ENCODE measurements around the gene PIGW. TPM values are rescaled to one million over a fixed set of nuclear protein-coding genes. Genes with fewer than 3 reads are reported as not detected.

The PIGW gene
- total RNA-seq, 1 experiment from 2014 or later, result 21.7 TPM

- no peak for TF ChIP-seq ZNF425 (CRISPR knock-in tag; conservative IDR thresholded peaks at IDR 0.05)
- TF ChIP-seq IRF2 (CRISPR knock-in tag; IDR thresholded peaks at IDR 0.05; ENCODE audit: borderline replicate concordance, low read depth), result no peak
- TF ChIP-seq, protein P1, sequence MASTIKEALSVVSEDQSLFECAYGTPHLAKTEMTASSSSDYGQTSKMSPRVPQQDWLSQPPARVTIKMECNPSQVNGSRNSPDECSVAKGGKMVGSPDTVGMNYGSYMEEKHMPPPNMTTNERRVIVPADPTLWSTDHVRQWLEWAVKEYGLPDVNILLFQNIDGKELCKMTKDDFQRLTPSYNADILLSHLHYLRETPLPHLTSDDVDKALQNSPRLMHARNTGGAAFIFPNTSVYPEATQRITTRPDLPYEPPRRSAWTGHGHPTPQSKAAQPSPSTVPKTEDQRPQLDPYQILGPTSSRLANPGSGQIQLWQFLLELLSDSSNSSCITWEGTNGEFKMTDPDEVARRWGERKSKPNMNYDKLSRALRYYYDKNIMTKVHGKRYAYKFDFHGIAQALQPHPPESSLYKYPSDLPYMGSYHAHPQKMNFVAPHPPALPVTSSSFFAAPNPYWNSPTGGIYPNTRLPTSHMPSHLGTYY (CRISPR knock-in tag; IDR thresholded peaks at IDR 0.05), result no peak
- peak; percentile 89 for TF ChIP-seq FOXK1 (CRISPR knock-in tag; IDR thresholded peaks at IDR 0.05)
- no peak for TF ChIP-seq ZBTB21 (CRISPR knock-in tag; IDR thresholded peaks at IDR 0.05; ENCODE audit: borderline replicate concordance)
- TF ChIP-seq ELF4 (CRISPR knock-in tag; IDR thresholded peaks at IDR 0.05; ENCODE audit: low read depth), result no peak
- TF ChIP-seq NR1H2 (CRISPR knock-in tag; IDR thresholded peaks at IDR 0.05), result no peak
- TF ChIP-seq ZSCAN18 (CRISPR knock-in tag; IDR thresholded peaks at IDR 0.05), result no peak
- TF ChIP-seq TEAD1 (CRISPR knock-in tag; IDR thresholded peaks at IDR 0.05), result 0 out of 2 replicates have a peak, but pooled peaks have one; percentile 59
- TF ChIP-seq NR3C1 (CRISPR knock-in tag; conservative IDR thresholded peaks at IDR 0.05; ENCODE audit: low read depth), result no peak
- TF ChIP-seq, protein P2, sequence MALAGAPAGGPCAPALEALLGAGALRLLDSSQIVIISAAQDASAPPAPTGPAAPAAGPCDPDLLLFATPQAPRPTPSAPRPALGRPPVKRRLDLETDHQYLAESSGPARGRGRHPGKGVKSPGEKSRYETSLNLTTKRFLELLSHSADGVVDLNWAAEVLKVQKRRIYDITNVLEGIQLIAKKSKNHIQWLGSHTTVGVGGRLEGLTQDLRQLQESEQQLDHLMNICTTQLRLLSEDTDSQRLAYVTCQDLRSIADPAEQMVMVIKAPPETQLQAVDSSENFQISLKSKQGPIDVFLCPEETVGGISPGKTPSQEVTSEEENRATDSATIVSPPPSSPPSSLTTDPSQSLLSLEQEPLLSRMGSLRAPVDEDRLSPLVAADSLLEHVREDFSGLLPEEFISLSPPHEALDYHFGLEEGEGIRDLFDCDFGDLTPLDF (CRISPR knock-in tag; IDR thresholded peaks at IDR 0.05), result no peak
- TF ChIP-seq JUN (CRISPR knock-in tag; IDR thresholded peaks at IDR 0.05), result no peak
- TF ChIP-seq ZNF671 (CRISPR knock-in tag; IDR thresholded peaks at IDR 0.05), result no peak
- no peak; the same call in 1 of the 2 replicates for TF ChIP-seq E2F5 (CRISPR knock-in tag; IDR thresholded peaks at IDR 0.05)
- TF ChIP-seq, protein P3, sequence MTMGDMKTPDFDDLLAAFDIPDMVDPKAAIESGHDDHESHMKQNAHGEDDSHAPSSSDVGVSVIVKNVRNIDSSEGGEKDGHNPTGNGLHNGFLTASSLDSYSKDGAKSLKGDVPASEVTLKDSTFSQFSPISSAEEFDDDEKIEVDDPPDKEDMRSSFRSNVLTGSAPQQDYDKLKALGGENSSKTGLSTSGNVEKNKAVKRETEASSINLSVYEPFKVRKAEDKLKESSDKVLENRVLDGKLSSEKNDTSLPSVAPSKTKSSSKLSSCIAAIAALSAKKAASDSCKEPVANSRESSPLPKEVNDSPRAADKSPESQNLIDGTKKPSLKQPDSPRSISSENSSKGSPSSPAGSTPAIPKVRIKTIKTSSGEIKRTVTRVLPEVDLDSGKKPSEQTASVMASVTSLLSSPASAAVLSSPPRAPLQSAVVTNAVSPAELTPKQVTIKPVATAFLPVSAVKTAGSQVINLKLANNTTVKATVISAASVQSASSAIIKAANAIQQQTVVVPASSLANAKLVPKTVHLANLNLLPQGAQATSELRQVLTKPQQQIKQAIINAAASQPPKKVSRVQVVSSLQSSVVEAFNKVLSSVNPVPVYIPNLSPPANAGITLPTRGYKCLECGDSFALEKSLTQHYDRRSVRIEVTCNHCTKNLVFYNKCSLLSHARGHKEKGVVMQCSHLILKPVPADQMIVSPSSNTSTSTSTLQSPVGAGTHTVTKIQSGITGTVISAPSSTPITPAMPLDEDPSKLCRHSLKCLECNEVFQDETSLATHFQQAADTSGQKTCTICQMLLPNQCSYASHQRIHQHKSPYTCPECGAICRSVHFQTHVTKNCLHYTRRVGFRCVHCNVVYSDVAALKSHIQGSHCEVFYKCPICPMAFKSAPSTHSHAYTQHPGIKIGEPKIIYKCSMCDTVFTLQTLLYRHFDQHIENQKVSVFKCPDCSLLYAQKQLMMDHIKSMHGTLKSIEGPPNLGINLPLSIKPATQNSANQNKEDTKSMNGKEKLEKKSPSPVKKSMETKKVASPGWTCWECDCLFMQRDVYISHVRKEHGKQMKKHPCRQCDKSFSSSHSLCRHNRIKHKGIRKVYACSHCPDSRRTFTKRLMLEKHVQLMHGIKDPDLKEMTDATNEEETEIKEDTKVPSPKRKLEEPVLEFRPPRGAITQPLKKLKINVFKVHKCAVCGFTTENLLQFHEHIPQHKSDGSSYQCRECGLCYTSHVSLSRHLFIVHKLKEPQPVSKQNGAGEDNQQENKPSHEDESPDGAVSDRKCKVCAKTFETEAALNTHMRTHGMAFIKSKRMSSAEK (CRISPR knock-in tag; IDR thresholded peaks at IDR 0.05; ENCODE audit: borderline replicate concordance), result no peak
- no peak for TF ChIP-seq USF1 (CRISPR knock-in tag; IDR thresholded peaks at IDR 0.05)
- TF ChIP-seq KAT7 (CRISPR knock-in tag; IDR thresholded peaks at IDR 0.05; ENCODE audit: borderline replicate concordance), result no peak
- TF ChIP-seq, protein P4, sequence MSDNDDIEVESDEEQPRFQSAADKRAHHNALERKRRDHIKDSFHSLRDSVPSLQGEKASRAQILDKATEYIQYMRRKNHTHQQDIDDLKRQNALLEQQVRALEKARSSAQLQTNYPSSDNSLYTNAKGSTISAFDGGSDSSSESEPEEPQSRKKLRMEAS (CRISPR knock-in tag; IDR thresholded peaks at IDR 0.05), result no peak
- TF ChIP-seq EMX1 (CRISPR knock-in tag; IDR thresholded peaks at IDR 0.05), result no peak
- TF ChIP-seq RORB (CRISPR knock-in tag; IDR thresholded peaks at IDR 0.05), result no peak
Observed at GRCh38 chr17:36545465-36546417, 11.0 kb downstream of the PIGW start (continued).

All from WTC11 (cell line).